ENCODE measurements around the gene MORN5.

The MORN5 gene

GRCh38 chr9:122125509-122126330 lies 34.0 kb upstream of the MORN5 start:
- no peak for DNase-seq

DNA sequence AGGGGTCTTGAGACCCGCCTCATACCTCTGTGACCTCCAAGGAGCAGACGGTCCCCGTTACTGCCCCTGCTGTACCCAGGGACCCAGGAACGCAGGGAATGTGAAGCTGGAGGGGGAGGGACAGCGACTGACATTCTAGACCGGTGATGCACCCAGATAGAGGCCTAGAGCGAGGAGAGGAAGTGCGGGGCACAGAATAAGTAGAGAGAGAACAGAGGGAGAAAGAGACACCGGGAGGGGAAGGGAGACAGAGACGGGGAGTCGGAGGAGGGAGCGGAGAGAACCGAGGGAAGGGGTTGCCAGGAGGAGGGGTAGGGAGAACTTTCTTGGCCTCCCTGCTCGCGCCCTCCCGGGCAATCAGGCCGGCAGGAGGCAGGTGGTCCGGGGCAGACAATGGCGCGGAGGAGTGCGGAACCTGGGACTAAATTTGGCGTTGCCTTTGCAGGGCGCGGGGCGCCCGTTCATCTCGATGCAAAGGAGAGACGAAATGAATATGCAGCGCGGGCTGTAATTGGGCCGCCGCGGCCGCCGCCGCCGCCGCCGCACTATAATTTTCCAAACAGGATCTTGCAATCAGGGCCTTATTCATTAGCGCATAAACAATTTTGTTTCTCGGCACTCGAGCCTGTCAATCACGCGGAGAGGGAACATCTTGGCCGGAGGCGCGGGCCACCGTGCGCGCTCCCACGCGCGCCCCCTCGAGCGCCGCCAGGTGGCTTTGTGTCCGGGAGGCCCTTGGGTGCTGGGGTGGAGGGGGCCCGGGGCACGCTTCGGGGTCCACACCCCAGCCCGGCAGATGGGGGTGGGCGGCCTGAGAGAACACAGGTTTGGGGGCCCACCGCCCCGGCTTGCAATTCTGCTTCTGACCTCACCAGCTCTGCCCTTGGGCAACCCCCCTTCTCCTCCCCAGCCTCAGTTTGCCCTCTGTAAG lies 33.1 kb upstream of the MORN5 start:
- no peak for DNase-seq

DNA sequence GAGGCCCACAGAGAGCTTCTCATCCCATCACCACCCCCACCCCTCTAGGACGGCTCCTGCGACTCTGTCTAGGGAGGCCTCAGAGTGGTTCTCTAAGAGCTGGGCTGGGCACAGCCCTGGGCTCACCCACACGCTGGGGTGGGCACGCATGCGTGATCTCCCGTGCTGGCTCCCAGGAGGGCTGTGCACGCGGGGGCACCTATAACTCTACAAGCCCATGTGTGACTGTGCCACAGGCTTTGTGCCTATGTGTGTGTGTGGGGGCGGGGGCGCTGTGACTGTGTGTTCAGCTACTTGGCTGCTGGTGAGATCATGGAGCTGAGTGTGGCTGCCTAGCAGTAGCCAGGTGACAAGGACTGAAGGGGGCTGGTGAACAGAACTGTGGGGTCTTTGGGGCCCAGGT lies 32.3 kb upstream of the MORN5 start:
- no peak for DNase-seq

DNA sequence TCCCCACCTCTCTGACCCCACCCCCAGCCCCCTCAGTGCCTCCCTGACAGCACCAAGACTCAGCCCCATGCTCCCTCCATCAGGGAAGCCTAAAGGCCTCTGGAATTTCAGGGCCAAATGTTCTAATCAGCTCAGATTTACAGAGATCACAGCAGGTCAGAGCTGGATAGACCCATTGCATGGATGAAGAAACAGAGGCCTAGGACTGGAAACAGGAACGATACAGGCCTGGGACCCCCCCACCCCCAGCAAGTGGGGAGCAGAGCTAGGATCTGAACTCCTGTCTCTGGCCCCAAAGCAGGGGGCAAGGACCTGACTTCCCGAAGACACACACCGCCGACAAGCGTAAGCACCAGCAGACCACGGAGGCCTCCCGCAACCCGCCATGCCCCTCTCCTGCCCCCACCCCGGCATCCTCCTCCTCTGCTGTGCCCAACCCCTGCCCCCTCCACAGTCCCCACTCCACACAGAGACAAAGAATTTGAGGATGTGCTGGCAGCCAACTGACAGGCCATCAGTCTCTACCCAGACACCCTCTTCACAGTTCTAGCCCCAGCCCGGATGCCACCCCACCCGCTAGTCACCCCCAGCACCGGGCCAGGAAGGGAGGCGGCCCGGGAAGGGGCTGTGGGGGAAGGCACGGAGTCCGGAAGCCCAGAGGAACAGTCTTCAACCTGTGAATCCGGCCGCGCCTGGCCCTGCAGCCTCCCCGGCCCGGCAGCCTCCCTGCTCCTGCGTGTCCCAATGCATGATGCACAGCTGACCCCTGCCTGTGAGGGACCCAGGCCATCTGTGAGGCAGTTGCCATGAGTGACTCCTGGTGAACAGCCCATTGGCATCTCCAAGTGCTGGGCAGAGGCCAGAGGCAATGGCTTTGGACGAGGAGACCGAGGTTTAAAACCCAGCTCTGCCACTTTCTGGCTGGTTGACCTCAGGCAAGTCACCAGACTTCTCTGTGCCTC lies 31.4 kb upstream of the MORN5 start:
- DNase-seq: no peak

DNA sequence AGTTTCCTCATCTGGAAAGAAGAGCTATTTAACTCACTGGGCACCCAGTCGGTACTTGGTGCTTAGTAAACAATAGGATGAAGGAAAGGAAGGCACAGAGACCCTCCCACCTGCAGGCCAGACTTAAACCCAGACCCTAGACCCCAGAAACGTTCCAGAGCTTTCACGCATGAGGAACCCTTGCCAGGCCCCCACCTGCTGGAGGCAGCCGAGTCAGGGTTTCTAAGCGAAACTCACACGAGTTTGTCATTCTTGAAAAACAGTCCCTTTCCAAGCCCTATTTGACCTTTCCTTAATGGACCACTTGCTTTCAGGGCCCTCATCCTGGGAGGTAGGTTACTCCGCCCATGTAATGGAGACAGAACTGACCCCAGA lies 30.8 kb upstream of the MORN5 start:
- no peak for DNase-seq

GRCh38 chr9:122129969-122130368 lies 29.7 kb upstream of the MORN5 start:
- DNase-seq: no peak

DNA sequence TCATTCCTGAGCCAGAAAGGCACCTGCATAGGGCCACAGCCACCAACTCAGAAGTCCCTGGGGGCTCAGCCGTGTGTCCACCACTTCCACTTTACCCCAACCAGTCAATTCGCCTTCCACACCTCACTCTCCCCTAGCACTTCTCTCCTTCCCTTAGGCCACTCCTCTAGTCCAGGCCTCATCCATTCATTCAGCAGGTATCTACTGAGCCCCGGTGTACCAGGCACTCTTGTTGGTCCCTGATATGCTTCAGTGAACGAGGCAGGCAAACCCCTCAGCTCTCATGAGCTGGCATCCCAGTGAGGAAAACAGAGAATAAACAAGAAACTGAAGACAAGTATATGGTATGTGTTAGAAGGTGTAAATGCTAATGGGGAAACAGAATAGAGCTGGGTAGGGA lies 28.9 kb upstream of the MORN5 start:
- no peak for DNase-seq

DNA sequence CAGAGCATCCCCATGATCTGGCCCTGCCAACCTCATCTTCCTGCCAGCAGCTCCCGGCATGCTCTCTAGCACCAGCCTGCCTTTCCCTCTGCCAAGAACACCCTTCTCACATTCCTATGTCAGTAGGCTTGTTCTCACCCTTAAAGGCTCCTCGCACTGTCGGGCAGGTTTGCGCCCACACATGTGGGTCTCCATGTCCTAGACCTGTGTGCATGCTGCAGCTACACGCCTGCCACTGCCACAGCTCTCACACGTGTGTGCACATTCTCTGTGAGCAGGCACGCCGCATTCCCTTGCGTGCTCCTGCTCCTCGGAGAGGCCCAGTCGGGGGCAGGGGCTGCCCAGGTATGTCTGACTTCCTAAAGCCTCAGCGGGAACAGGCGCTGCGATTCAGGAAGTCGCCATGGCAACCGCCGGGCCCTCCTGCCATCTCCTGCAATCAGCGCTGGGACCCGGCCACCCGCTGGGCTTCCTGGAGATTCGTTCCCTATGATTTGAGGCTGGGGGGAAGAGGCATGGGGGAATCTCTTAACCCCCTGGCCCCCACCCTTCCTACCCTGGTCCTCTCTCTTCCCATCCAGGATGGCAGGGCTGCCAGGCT lies 28.2 kb upstream of the MORN5 start:
- DNase-seq: no peak

GRCh38 chr9:122132539-122132938 lies 27.2 kb upstream of the MORN5 start:
- DNase-seq: no peak

GRCh38 chr9:122133263-122133983 lies 26.3 kb upstream of the MORN5 start:
- DNase-seq: peak; percentile 41

DNA sequence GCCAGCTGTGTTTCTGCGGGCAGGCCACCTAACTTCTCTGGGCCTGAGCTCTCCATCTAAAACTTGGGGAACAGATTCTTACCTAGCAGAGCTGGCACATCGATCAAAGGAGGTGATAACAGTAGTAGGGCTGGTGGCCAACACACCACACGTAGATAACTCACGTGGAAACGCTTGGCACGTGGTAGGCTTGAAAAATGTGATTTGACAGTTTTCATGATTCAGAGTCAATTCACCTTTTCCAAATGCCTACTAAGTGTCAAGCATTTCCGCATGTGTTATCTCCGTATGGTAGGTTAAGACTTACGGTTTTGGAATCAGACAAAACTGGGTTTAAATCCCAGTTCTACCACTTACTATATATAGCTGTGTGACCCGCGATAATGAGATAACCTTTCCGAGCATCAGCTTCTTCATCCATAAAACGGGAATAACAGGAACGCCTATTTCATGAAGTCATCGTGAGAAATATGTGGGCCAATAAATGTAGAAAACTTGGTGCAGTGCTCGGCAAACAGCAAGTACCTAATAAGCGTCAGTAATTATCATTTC lies 25.6 kb upstream of the MORN5 start:
- no peak for DNase-seq

GRCh38 chr9:122134822-122135528 lies 24.7 kb upstream of the MORN5 start:
- DNase-seq: no peak

GRCh38 chr9:122135529-122135859 lies 24.2 kb upstream of the MORN5 start:
- no peak for DNase-seq

DNA sequence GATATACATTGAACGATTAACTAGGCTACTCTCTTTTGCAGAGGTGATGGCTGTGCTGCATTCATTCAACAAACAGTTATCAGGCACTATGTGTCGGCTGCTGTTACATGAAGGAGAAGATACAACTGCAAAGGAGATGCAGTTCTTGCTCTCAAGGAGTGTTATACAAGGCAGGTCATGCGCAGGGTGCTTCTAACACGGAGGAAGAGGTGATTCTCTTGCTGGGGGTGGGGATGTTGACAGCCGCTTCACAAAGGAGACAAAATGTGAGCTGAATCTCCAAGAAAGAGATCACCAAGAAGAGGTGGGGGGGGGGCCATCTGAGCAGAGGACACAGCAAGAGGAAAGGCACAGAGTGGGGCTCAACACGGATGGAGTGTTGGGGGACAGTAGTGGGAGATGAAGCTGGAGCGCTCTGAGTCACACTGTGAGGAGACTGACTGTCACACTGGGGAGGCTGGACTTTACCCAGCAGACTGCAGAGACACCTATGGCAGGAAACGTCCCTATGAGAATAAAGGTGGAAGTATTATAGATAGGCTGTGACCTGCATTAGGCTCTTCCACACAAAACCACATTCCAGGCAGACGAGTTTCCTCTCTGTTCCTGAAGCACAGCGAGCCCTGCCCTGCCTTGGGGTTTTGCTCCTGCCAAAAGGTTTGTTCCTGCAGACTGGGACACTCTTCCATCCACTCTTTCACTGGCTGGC lies 21.0 kb upstream of the MORN5 start:
- no peak for DNase-seq

GRCh38 chr9:122140368-122141193 lies 19.1 kb upstream of the MORN5 start:
- no peak for DNase-seq

DNA sequence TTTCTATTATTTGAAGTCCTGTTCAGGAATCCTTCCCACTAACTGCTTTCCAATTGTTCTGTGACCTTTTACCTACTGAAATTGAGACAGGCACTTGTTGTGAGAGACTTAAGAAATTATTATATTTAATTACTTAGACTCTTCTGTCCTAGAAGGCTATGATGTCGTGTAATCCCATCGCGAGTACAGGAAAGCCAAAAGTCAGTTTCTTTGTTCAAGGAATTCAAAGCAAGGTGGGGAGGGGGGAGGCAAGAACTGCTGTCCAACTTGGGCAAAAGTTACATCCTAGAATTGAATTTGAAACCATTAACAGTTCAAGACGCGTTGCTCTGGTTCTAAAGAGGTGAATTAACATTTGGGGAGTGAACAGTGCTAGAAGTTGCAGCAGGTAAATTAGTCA lies 18.0 kb upstream of the MORN5 start:
- DNase-seq: no peak

- DNase-seq: no peak
Observed at GRCh38 chr9:122143296-122143695, 16.4 kb upstream of the MORN5 start.

DNA sequence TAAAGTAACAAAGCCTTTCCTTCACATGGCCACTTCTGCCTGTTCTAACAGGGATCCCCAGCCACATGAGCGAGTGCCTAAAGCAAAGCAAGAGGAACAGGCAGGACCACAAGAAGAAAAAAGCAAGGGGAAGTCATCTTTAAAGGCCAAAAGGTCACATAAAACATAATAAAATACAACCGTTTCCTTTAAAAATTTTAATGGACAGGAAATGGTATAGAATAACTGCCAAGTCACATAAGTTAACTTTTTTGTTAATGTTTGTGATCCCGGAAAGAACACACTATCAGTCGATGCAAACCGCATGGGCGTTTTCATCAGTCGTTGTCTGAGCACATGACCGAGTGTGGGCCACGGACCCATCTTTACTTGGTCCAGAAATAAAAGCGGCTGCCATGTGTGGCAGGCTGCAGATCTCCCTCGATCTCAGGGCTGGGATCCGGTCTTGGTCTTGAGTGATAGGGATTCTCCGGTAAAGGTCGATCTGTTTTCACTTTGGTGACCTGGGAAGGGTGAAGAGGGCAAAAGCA lies 15.8 kb upstream of the MORN5 start:
- DNase-seq: no peak
